ENCODE data around the gene SEMA4F.

GRCh38 chr2:74632209-74632938, 21.7 kb upstream of the SEMA4F start:
- TF ChIP-seq CTCF (conservative IDR thresholded peaks at IDR 0.05) = no peak
- no peak for TF ChIP-seq ZFX (IDR thresholded peaks at IDR 0.05)
